Ectodermal cell (in vitro differentiated cells): Measurements from ENCODE around the gene MIOX.

Source experiments
- H3K27ac ChIP-seq: 2 replicates; pipeline ENCODE4 v1.7.0; 2013; ENCODE audit warnings: mild to moderate bottlenecking, low read depth, low read length; ENCODE audit not compliant: insufficient read depth, poor library complexity, severe bottlenecking
- H3K27me3 ChIP-seq: 2 replicates; pipeline ENCODE4 v1.7.0; 2013; ENCODE audit warnings: mild to moderate bottlenecking, low read length; ENCODE audit not compliant: insufficient read depth, control insufficient read depth, poor library complexity, severe bottlenecking
- H3K36me3 ChIP-seq: one replicate; pipeline ENCODE4 v1.7.0; 2013; ENCODE audit warnings: low read length; ENCODE audit not compliant: control insufficient read depth, insufficient read depth
- H3K4me1 ChIP-seq: one replicate; pipeline ENCODE4 v1.7.0; 2013; ENCODE audit warnings: low read length; ENCODE audit not compliant: control insufficient read depth, insufficient read depth
- H3K4me3 ChIP-seq: 2 replicates; pipeline ENCODE4 v1.7.0; 2013; ENCODE audit warnings: low read depth, low read length, control low read depth; ENCODE audit not compliant: insufficient read depth
- H3K9me3 ChIP-seq: 2 replicates; pipeline ENCODE4 v1.7.0; 2013; ENCODE audit warnings: mild to moderate bottlenecking, low read length, moderate library complexity; ENCODE audit not compliant: control insufficient read depth
- WGBS, 2 experiments: methylation state at CpG; one replicate each; pipeline ENCODE4 v1.1.7; 2013; ENCODE audit warnings: missing lambda C conversion rate in 2 of 2; 5-methylcytosine and 5-hydroxymethylcytosine counted together

The MIOX gene

DNA sequence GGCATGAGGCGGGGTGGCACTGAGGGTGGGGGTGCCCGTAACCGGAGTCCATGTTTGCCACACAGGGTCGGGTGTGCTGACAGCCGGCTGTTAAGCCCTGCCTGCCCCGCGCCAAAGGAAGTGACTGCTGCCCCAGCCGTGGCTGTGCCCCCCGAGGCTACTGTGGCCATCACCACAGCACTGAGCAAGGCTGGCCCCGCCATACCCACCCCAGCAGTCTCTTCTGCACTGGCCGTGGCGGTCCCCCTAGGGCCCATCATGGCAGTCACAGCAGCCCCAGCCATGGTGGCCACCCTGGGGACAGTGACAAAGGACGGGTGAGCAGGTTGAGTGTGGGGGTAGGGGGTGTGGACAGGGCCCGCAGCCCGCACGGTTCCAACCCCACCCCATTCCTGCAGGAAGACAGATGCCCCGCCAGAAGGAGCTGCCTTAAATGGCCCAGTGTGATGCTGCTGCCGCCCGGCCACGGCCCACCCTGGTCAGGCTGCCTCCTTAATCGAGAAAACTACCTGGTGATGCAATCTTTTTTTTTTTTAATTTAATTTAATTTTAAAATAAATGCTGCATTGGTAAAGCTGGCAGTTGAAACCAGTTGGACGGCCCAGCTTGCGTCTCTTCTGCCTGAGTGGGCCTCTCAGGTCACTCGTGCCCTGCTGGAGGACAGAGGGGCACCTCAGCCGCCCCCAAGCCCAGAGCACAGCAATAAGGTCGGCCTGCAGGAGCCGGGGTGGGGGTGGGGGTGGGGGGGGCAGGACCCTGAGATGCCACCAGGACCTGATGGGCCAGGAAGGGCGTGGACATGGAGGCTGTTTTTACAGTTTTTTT is 42.6 kb upstream of the MIOX start:
- no peaks in the 10 kb centered on the region for H3K9me3 ChIP-seq
- H3K4me1 ChIP-seq = peaks cover 14% of the 10 kb centered on the region
- no peak overlapping the region for H3K4me3 ChIP-seq
- H3K27ac ChIP-seq = peak overlapping the region; percentile 8
- no peaks in the 10 kb centered on the region for H3K27me3 ChIP-seq
- peaks cover 29% of the 10 kb centered on the region for H3K36me3 ChIP-seq
- 92 to 93% methylated on average over 28 of the region's 28 CpGs for WGBS, 2 experiments

DNA sequence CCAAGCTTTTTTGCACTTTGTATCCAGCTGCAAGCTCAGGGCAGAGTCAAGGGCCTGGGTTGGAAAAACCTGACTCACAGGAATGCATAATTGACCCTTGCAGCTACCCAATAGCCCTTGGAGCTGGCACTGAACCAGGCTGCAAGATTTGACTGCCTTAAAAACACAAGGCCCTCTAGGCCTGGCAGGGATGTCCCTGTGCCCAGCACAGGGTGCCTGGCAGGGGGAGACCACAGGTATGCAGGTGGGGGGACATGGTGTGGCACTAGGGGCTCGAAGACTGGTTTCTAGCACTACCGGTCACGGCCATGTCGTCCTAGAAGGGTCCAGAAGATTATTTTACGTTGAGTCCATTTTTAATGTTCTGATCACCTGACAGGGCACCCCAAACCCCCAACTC is 42.0 kb upstream of the MIOX start:
- no peak overlapping the region for H3K4me3 ChIP-seq
- WGBS, 2 experiments = 95 to 97% methylated on average over 5 of the region's 5 CpGs
- peaks cover 29% of the 10 kb centered on the region for H3K36me3 ChIP-seq
- H3K27ac ChIP-seq = no peak overlapping the region
- H3K9me3 ChIP-seq = no peaks in the 10 kb centered on the region
- peaks cover 14% of the 10 kb centered on the region for H3K4me1 ChIP-seq
- H3K27me3 ChIP-seq = no peaks in the 10 kb centered on the region

DNA sequence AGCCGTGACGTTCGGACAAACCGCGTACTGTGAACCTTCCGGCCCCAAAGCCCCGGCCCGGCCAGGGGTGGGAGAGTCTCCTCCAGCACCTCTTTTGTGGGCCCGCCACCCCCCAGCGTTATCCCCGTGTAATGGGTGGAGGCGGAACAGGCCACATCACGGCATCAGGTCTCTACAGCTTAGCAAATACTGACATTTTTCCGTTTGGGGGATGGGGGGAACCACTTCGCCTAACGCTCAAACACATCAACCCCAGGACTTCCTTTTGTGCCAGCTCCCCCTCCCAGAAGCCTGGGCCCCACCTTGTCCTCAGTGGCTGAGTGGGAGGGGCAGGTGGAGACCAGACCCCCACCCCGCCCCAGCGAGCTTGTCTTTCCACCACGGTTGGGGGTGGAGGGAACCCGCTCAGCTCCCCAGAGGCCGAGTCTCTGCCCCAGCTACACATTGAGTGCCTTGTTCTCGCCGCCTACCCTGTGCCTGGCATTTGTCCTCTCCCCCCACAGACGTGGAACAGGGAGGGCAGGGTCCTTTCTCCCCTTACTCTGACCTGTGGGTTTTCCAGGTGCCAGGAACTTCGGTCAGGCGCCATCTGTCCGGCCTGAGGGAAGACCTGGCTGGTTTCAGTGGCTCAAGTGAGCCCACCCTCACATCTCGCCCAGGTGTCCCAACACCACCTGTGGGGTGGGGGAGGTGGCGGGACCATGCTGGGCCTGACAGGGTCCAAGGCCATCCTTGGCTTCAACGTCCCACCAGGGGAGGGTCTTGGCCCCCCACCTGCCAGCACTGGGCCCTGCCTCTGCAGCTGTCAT is 41.4 kb upstream of the MIOX start:
- 83 to 84% methylated on average over 30 of the region's 30 CpGs for WGBS, 2 experiments
- Histone ChIP-seq H3K27ac (no peak overlapping the region), H3K27me3 (no peaks in the 10 kb centered on the region), H3K4me3 (no peak overlapping the region), H3K9me3 (no peaks in the 10 kb centered on the region), H3K4me1 (peaks cover 14% of the 10 kb centered on the region), H3K36me3 (peaks cover 29% of the 10 kb centered on the region)

DNA sequence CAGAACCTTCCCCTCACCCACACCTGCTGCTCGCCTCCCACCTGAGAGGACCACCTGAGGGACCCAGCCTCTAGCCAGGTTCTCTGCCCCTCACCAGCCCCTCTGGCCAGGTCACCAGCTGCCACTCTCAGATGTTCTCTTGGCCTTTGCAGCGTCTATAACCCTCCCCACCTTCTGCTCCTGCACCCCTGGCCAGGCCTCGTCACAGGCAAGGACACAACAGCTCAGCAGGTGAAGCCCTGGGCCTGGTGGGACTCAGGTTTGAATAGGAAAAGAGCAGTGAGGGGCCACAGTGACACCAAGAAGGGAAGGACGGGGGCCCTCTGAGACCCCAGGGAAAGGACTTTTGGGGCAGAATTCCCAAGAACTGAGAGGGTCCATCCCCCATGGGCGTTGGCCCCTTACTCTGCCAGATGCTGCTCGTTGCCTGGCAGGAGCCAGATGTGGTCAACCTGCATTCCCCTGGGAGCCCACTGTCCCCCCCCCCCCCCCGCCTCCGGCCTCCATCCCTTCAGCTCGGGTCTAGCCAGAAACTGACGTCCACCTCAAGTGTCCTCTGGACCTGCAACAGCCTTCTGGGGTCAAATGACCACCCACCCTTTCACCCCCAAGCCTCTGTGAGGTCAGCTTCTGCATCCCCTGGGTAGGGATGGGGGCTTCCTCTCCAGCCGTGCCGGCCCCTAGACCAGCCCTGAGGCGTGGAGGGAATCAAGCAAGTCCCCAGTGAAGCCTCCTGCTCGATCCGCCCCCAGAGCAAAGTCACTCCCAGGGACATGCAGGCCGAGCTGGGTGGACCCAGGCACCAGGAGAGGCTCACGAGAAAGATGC is 40.6 kb upstream of the MIOX start:
- Histone ChIP-seq H3K27ac (no peak overlapping the region), H3K36me3 (peaks cover 26% of the 10 kb centered on the region)
- WGBS, 2 experiments = 86% methylated on average over 16 of the region's 17 CpGs

DNA sequence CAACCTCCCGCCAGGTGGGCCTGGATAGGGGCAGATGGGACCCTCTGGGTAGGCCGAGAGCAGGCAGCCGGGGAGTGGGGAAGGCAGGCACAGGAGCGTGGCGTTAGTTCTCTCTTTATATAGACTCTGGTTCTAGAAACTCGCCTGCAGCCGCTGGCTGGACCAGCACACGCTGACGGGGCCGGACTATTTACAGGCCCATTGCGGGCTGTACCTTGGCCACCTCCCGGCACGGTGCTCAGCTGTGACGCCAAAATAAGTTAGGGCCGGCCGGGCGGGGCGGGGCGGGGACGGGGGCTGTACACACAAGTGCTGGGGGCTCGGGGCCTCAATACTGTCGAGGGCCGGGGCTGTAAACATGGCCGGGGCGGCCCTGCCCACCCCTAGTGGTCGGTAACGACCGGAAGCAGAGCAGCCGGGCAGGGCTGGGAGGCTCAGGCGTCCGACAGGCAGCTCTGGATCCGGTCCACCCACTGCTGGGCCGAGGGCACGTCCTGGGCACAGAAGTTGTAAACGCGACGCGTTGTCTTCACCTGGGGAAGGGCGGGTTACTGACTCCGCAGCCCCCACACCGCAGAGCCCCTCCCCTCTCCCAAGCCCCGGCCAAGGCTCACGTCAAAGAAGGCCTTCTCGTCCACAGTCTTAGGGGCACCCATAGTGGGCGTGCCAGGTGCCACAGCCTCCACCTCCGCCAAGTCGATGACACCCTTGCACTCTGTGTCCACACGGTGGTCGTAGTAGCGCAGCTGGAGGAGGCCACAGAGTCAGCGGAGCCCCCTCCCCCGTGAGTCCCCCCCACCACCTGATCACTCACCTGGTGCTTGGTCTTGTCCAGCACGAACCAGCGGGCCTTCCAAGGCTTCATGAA is 39.7 kb upstream of the MIOX start:
- Histone ChIP-seq H3K36me3 (peaks cover 19% of the 10 kb centered on the region), H3K4me3 (no peak overlapping the region), H3K4me1 (peaks cover 14% of the 10 kb centered on the region), H3K9me3 (no peaks in the 10 kb centered on the region), H3K27ac (no peak overlapping the region), H3K27me3 (no peaks in the 10 kb centered on the region)
- 94 to 96% methylated on average over 54 of the region's 54 CpGs for WGBS, 2 experiments

More for the DNA sequence above, 40.6 kb upstream of the MIOX start:
- Histone ChIP-seq H3K9me3 (no peaks in the 10 kb centered on the region), H3K4me1 (peaks cover 14% of the 10 kb centered on the region), H3K4me3 (no peak overlapping the region), H3K27me3 (no peaks in the 10 kb centered on the region)

DNA sequence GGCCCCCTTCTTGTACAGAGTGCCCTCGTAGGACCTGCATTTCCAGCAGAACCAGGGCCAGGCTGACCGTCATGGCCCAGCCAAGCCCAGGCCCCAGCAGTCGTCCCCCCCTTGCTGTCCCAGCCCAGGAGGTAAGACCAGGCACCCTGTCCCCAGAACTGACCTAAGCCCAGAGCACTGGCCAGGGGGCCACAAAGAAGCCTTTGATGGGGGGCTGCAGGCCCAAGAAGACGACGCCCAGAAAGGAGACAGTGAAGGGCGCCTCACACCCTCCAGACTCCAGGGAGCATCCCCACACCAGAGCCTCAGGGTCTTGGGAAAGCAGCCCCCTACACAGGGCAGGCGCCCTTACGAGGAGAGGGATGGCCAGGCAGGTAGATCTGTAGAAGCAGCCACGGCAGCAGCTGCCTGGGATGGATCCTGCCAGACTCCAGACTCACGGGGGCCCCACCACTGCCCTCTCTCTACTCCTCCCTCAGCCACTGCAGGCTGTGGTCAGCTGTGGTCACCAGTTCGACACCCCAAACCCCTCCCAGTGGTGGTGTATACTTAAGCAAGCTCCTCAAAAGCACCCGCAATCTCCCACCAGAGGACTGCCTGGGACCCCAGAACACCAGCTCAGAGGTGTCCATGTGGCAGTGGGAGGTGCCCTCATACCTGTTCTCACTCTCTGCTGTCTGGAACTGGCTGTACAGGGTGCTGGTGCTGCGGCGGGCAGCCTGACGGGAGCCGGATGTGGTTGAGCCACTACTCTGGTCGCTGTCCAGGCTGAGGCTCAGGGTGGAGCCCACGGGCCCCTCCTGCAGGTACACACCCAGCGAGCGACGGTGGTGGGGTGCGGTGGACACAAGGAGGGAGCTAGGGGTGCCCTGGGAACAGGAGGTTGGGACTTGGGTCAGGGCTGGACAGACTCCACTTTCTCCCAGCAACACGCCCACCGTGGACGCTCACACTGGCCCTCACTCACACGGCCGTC is 38.8 kb upstream of the MIOX start:
- WGBS, 2 experiments = 96 to 98% methylated on average over 27 of the region's 27 CpGs
- Histone ChIP-seq H3K36me3 (peaks cover 19% of the 10 kb centered on the region), H3K27me3 (no peaks in the 10 kb centered on the region)

DNA sequence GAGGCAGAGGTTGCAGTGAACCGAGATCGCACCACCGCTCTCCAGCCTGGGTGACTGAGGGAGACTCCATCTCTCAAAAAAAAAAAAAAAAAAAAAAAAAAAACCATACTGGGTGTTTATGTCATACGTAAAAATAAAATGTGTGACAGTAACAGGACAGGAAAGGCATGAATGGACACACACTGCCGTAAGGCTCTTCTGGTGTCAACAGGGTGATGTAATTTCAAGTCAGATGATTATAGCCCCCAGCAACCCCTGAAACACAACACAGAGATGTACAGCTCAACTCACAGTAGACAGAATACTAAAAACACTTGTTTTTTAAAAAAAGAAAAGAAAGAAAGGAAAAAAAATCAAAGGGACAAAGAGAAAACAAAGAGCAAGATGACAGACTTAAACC is 34.0 kb upstream of the MIOX start:
- 78 to 92% methylated on average over 3 to 5 of the region's 5 CpGs for WGBS, 2 experiments
- Histone ChIP-seq H3K36me3 (peaks cover 30% of the 10 kb centered on the region), H3K27me3 (no peaks in the 10 kb centered on the region), H3K27ac (no peak overlapping the region), H3K4me1 (no peaks in the 10 kb centered on the region), H3K9me3 (no peaks in the 10 kb centered on the region), H3K4me3 (no peak overlapping the region)

More for the DNA sequence above, 38.8 kb upstream of the MIOX start:
- Histone ChIP-seq H3K4me3 (no peak overlapping the region), H3K27ac (no peak overlapping the region), H3K4me1 (peaks cover 14% of the 10 kb centered on the region), H3K9me3 (no peaks in the 10 kb centered on the region)

DNA sequence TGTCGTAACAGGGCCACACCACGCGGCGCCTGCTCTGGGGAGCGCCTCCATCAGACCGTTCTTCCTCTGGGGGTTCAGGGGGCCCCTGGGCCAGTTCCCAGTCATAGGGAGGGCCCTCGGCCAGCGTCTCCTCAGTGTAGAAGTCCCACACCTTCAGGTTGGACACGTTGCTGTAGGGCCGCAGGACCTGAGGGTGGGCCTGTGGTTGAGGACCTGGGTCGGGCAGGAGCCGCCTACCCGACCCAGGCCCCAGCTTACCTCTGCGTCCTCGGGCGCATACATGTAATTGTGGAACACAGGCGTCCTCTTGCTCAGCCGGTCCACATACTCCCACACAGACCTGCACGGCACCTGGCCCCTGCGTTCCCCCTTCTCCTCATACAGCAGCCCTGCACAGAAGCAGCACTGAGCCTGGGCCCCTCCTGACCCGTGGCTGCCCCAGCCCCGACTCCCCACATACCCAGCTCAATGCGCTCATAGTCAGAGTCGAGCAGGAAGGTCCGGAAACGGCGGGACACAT is 32.0 kb upstream of the MIOX start:
- H3K27ac ChIP-seq = no peak overlapping the region
- 95 to 96% methylated on average over 27 of the region's 27 CpGs for WGBS, 2 experiments
- peaks cover 19% of the 10 kb centered on the region for H3K36me3 ChIP-seq
- no peaks in the 10 kb centered on the region for H3K9me3 ChIP-seq
- H3K4me1 ChIP-seq = no peaks in the 10 kb centered on the region
- H3K27me3 ChIP-seq = no peaks in the 10 kb centered on the region
- H3K4me3 ChIP-seq = no peak overlapping the region
